HG03280 (cell line): ENCODE measurements around the gene SSTR3.
"Not testable (repeated sequence)": the region's sequence is repeated elsewhere in the genome, so short reads cannot be mapped to it uniquely, and the experiment has no call there.

Experiments used
- ATAC-seq: cut with Tn5 transposase; IDR thresholded peaks from one replicate; pipeline ENCODE4 v1.9.1; 2021; ENCODE audit warnings: mild to moderate bottlenecking, moderate library complexity; ENCODE audit not compliant: unreplicated experiment

Gene SSTR3

GRCh38 chr22:37243402-37244113 is 31.3 kb upstream of the SSTR3 start:
- ATAC-seq: peak; percentile 3

DNA sequence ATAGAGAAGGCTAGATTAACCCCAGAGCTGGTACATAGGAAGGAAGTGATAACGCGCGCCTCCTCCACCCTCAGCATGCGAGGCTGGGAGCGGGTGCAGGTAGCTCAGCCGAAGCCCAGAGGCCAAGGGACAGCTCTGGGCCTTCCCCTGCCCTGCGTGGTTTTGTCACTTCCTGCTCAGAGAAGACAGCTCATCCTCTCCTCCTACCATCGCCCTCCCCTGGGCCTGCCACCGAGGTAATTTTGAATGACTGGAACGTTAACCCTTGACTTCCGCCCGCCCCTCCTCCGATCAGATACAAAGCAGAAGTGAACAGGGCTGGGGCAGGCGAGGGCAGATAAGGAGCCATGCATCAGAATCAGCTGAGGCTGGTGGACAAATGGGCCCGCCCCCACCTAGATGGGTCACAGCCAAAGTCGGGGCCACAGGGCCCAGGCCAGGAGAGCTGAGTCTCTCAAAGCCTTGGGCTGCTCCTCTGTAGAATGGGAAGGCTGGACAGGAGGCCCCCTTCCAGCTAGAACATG is 30.2 kb upstream of the SSTR3 start:
- peak; percentile 66 for ATAC-seq

DNA sequence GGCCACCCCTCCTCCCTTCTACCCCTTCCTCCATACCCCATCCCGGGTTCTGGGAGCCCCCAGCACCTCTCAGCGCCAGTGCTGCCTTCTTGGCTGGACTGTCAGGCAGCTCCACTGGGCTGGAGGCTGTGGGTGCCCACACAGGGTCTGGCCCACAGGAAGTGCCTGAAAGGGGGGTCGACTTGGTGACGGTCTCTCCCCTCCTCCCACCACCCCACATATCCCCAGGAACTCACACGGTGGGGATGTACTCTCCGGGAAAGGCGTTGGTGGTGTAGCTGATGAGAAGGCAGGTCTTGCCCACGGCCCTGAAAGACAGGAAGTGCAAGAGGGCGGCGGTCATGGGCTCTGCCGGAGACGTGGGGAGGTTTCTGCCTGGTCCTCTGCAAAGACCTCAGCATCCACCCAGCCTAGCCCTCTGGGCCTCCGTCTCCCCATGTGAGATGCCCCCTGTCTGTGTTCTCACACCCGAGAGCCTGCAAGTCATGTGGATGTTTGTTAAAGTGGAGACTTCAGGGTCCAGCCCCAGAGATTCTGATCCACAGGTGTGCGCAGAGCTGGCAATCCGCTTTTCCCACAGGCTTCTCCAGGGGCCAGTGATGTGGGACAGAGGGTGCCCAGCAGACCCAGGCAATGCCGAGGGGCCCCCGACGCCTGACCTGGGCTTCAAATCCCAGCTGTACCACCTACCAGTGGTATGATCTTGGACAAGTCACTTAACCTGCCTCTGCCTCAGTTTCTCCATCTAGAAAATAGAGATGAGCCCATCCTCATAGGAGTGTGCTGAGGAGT is 29.3 kb upstream of the SSTR3 start:
- no peak for ATAC-seq

GRCh38 chr22:37240941-37241320 is 28.7 kb upstream of the SSTR3 start:
- no peak for ATAC-seq

DNA sequence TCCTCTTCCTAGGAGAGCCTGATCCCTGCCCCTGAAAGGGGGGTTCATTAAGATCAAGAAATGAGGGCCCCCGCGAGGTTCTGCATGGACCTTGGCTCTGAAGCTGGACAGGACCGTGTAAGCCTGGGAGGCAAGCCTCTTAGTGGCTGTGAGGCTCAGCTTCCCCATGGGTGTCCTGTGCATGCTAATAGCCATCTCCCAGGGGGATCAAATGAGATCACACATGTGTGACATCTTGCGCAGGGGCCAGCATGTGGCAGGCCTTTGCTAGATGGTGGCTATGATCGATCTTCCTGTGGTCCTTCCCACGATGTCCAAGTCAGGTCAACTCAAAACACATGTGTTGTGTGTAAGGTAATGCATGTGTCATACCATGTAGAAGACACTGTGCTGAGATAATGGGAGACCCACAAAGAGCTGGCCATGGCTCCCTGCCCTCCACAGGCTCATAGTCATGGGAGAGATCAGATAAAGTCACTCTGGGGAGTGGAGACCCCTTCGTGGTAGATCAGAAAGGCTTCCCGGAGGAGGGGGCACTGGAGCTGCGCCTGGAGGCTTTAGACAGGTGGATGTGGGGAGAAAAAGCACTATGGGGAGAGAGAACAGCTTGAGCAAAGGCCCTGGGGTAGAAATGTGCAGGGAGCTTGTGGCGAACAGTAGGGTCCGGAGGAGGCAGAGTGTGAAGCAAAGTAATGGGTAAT is 28.1 kb upstream of the SSTR3 start:
- no peak for ATAC-seq

GRCh38 chr22:37239336-37240239 is 27.3 kb upstream of the SSTR3 start:
- ATAC-seq: no peak

GRCh38 chr22:37237371-37238268 is 25.3 kb upstream of the SSTR3 start:
- no peak for ATAC-seq

- ATAC-seq: no peak
Measured at GRCh38 chr22:37235897-37236607, 23.8 kb upstream of the SSTR3 start.

GRCh38 chr22:37234736-37235711 is 22.7 kb upstream of the SSTR3 start:
- no peak for ATAC-seq

- no peak for ATAC-seq
Measured at GRCh38 chr22:37233751-37234631, 21.7 kb upstream of the SSTR3 start.

DNA sequence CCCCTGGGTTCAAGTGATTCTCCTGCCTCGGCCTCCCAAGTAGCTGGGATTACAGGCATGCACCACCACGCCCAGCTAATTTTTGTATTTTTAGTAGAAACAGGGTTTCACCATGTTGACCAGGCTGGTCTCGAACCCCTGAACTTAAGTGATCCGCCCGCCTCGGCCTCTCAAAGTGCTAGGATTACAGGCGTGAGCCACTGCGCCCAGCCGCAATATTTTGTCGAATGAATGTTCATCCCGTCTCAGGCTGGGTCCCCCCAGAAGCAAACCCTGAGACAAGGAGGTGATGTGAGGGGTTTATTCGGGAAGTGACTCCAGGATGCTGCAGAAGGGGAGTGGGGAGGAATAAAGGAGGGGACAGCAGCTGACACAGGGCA is 21.1 kb upstream of the SSTR3 start:
- ATAC-seq: not testable (repeated sequence)

DNA sequence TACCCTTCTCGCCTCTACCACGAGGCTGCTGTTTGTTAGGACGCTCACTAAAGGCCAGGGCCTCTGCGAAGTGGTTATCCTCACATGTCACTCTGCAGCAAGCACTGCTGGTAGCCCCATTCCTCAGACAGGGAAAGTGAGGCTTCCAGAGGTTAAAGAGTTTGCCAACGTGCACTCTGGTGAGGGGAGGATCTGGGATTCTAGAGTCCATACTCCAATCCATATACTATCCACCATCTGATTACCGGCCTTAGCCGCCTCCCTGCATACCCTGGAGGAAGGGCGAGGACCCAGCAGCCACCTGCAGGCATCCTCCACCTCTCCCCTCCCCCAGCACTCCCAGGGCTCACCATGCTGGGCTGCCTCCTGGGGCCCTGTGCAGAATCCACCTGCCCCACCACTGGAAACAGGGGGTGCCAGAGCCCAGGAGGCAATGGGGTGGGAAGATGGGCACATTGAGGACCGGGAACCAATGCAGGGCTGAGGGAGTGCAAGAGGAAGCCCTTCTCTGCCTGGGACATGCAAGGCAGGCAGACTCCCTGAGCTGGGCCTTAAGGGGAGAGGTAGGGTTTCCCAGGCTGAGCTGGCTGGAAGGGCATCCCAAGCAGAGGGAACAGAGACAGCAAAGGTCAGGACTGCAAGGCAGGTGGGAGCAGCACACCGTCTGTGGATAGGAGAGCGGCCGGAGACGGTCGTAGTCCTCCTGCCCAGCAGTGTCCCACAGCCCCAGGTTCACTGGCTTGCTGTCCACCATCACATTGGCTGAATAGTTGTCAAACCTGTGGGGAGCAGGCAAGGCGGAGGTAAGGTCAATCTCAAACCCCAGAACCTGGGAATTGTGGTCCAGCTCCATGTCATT is 20.1 kb upstream of the SSTR3 start:
- no peak for ATAC-seq

GRCh38 chr22:37231406-37232139 is 19.3 kb upstream of the SSTR3 start:
- ATAC-seq: no peak

- no peak for ATAC-seq
Measured at GRCh38 chr22:37230673-37231405, 18.6 kb upstream of the SSTR3 start.
